ENCODE measurements around the gene OPHN1. TPM values are rescaled to one million over a fixed set of nuclear protein-coding genes. Genes with fewer than 3 reads are reported as not detected.

OPHN1 gene
- total and polyA plus RNA-seq, 2 donors (not counting 3 experiments of a cell fraction or from before 2014, with no cell fraction given): 3.9 to 6.7 TPM

DNA sequence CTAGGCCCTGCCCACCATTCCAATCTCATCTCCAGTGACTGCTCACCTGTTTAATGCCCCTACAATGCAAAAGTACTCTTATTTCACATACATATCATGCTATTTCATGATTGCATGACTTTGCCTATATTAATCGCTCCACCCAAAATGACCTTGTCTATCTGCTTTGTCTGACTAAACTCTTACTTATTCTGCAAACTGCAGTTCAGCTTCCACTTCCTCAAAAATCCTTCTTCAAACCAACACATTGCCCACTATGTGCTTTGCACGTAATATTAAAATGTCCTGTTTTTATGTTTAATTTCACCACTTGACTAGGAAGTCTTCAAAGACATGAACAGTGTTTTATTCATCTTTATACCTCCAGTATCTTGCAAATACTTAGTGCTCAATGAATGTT, 229.6 kb downstream of the OPHN1 start:
- no peak for DNase-seq (ENCODE audit: low read depth, low spot score)
- Histone ChIP-seq H4K20me1 (replicated peaks; ENCODE audit: control insufficient read depth, extremely low read depth, insufficient read depth, low read length) (no peaks in the 10 kb centered on the region), H3K79me2 (ENCODE audit: control insufficient read depth, insufficient read depth, low read length) (no peaks in the 10 kb centered on the region), H3K9ac (replicated peaks; ENCODE audit: extremely low read depth, insufficient read depth, low read length) (no peak overlapping the region), H3K27me3 (ENCODE audit: control insufficient read depth in 2 of 2, insufficient read depth in 2 of 2, low read length in 2 of 2) (no peaks in the 10 kb centered on the region), H3K9me3 (replicated peaks; ENCODE audit: control insufficient read depth, insufficient read depth, low read length) (no peaks in the 10 kb centered on the region), H3K4me2 (ENCODE audit: insufficient read depth, low read length) (no peak overlapping the region), H3K4me1 (ENCODE audit: control insufficient read depth, extremely low read depth, insufficient read depth, low read length) (no peaks in the 10 kb centered on the region), H3K9me1 (replicated peaks; ENCODE audit: control insufficient read depth, extremely low read depth, insufficient read depth, low read length) (no peaks in the 10 kb centered on the region), H3K36me3 (ENCODE audit: control insufficient read depth in 2 of 2, extremely low read depth in 1 of 2, insufficient read depth in 2 of 2, low read length in 2 of 2) (no peaks in the 10 kb centered on the region), H2AFZ (ENCODE audit: low read depth, low read length) (no peak overlapping the region), H3K27ac (ENCODE audit: insufficient read depth, low read depth, low read length) (no peak overlapping the region), H3K4me3 (replicated peaks in 1 of 3; ENCODE audit: insufficient read depth in 1 of 3, low read depth in 1 of 3, low read length in 3 of 3) (no peak overlapping the region)
- no TSS peak for BruUV-seq (replicated peaks)
- dilution Hi-C loops (cut with MboI; ENCODE audit: extremely low pct_ligation_motif_present, low sequenced_read_pairs): no loop called here
- ChIA-PET POLR2A (no interaction called here), CTCF (no interaction called here)
- intact Hi-C loops (cut with micrococcal nuclease): no loop called here
- FAIRE-seq: peak; percentile 48
- TF ChIP-seq POLR2A (IDR thresholded peaks at IDR 0.05; ENCODE audit: low read depth, low read length) (no peak), EZH2 (IDR thresholded peaks at IDR 0.05; ENCODE audit: borderline replicate concordance, low read depth, low read length, severe bottlenecking) (no peak), CTCF (IDR thresholded peaks at IDR 0.05; ENCODE audit: extremely low read depth in 1 of 2, insufficient read depth in 1 of 2, low read depth in 1 of 2, low read length in 2 of 2) (no peak), POLR2AphosphoS5 (IDR thresholded peaks at IDR 0.05; ENCODE audit: insufficient read depth, low read depth, low read length) (no peak), MYC (IDR thresholded peaks at IDR 0.05; ENCODE audit: low read depth, low read length) (no peak), FOS (IDR thresholded peaks at IDR 0.05; ENCODE audit: borderline replicate concordance, insufficient read depth, low read length) (no peak), GATA2 (IDR thresholded peaks at IDR 0.05; ENCODE audit: insufficient read depth, insufficient read length, low read depth, low read length) (no peak)

DNA sequence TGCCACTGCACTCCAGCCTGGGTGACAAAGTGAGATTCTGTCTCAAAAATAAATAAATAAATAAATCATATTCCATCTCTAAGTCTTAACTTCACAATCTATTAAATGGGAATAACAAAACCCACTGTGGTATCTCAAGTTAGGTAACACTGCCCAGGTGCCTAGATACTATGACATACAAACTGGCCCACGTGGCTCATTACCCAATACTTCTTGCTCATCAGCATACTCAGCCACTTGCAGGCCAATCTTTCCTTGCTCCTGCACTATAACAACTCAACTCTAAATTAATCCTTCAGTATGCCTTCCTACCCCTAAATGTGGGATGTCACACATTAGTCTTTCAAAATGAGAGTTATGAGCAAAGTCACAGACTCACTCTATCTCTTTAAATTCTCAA, 230.1 kb downstream of the OPHN1 start:
- TF ChIP-seq JUN (IDR thresholded peaks at IDR 0.05; ENCODE audit: borderline replicate concordance, insufficient read depth, insufficient read length, low read depth) (no peak), EZH2 (IDR thresholded peaks at IDR 0.05; ENCODE audit: borderline replicate concordance, low read depth, low read length, severe bottlenecking) (no peak), POLR2A (IDR thresholded peaks at IDR 0.05; ENCODE audit: low read depth, low read length) (no peak), MAX (IDR thresholded peaks at IDR 0.05; ENCODE audit: insufficient read depth, insufficient read length) (no peak), CTCF (IDR thresholded peaks at IDR 0.05; ENCODE audit: extremely low read depth in 1 of 2, insufficient read depth in 1 of 2, low read depth in 1 of 2, low read length in 2 of 2) (no peak), MYC (IDR thresholded peaks at IDR 0.05; ENCODE audit: low read depth, low read length) (no peak), GATA2 (IDR thresholded peaks at IDR 0.05; ENCODE audit: insufficient read depth, insufficient read length, low read depth, low read length) (no peak), POLR2AphosphoS5 (IDR thresholded peaks at IDR 0.05; ENCODE audit: insufficient read depth, low read depth, low read length) (no peak), FOS (IDR thresholded peaks at IDR 0.05; ENCODE audit: borderline replicate concordance, insufficient read depth, low read length) (no peak)
- H3K79me2 ChIP-seq (ENCODE audit: control insufficient read depth, insufficient read depth, low read length): no peaks in the 10 kb centered on the region
- no peak overlapping the region for H3K4me3 ChIP-seq (replicated peaks in 1 of 3; ENCODE audit: insufficient read depth in 1 of 3, low read depth in 1 of 3, low read length in 3 of 3)
- ChIA-PET POLR2A (no interaction called here), CTCF (no interaction called here)
- H3K27ac ChIP-seq (ENCODE audit: insufficient read depth, low read depth, low read length): no peak overlapping the region
- no peak overlapping the region for H3K9ac ChIP-seq (replicated peaks; ENCODE audit: extremely low read depth, insufficient read depth, low read length)
- no peaks in the 10 kb centered on the region for H3K27me3 ChIP-seq (ENCODE audit: control insufficient read depth in 2 of 2, insufficient read depth in 2 of 2, low read length in 2 of 2)
- H3K4me1 ChIP-seq (ENCODE audit: control insufficient read depth, extremely low read depth, insufficient read depth, low read length): no peaks in the 10 kb centered on the region
- no peaks in the 10 kb centered on the region for H3K9me3 ChIP-seq (replicated peaks; ENCODE audit: control insufficient read depth, insufficient read depth, low read length)
- H2AFZ ChIP-seq (ENCODE audit: low read depth, low read length): no peak overlapping the region
- dilution Hi-C loops (cut with MboI; ENCODE audit: extremely low pct_ligation_motif_present, low sequenced_read_pairs) (no loop called here), intact Hi-C loops (cut with micrococcal nuclease) (no loop called here)
- DNase-seq (ENCODE audit: low read depth, low spot score): no peak
- BruUV-seq (replicated peaks): no TSS peak
- no peak for FAIRE-seq
- no peaks in the 10 kb centered on the region for H3K9me1 ChIP-seq (replicated peaks; ENCODE audit: control insufficient read depth, extremely low read depth, insufficient read depth, low read length)
- no peaks in the 10 kb centered on the region for H3K36me3 ChIP-seq (ENCODE audit: control insufficient read depth in 2 of 2, extremely low read depth in 1 of 2, insufficient read depth in 2 of 2, low read length in 2 of 2)
- H4K20me1 ChIP-seq (replicated peaks; ENCODE audit: control insufficient read depth, extremely low read depth, insufficient read depth, low read length): no peaks in the 10 kb centered on the region
- H3K4me2 ChIP-seq (ENCODE audit: insufficient read depth, low read length): no peak overlapping the region

Measured in endothelial cell of umbilical vein (primary cell).